GM10248 (cell line): ENCODE measurements around the gene OR2T4.

Experiments used
- CTCF ChIA-PET: fragments of 300-600 bp; sonication (Branson Sonifier 250); formaldehyde crosslinking; extraction: SDS; loops from one replicate; lab custom pipeline; 2021; ENCODE audit warnings: antibody characterized with exemption; lab: Yijun Ruan, JAX
- POLR2A ChIA-PET: fragments of 350-650 bp; sonication (Branson Sonifier 250); formaldehyde crosslinking; extraction: SDS; loops from one replicate; lab custom pipeline; 2020; ENCODE audit warnings: antibody characterized with exemption; lab: Yijun Ruan, JAX
- DNase-seq: peaks from one replicate; pipeline ENCODE4 v3.0.0; 2012; ENCODE audit errors: extremely low spot score
- CTCF ChIP-seq: IDR thresholded peaks from 2 replicates; pipeline ENCODE4 v1.5.1; 2012; ENCODE audit warnings: mild to moderate bottlenecking, low read depth; ENCODE audit errors: extremely low read depth, missing control alignments, control extremely low read depth

OR2T4 gene

GRCh38 chr1:248366609-248367008 is 5.1 kb downstream of the OR2T4 start:
- no peak for DNase-seq
- TF ChIP-seq CTCF, result no peak
- ChIA-PET CTCF (interaction anchor here (1.5 kb wide), 1 partner anchor 87 kb away, joined by 3 read pairs; no protein-coding TSS in a partner anchor), POLR2A (no interaction called here)

- no peak for TF ChIP-seq CTCF
- CTCF ChIA-PET, result no interaction called here
- no peak for DNase-seq
- POLR2A ChIA-PET, result no interaction called here
Observed at GRCh38 chr1:248372394-248372793, 10.9 kb downstream of the OR2T4 start.

DNA sequence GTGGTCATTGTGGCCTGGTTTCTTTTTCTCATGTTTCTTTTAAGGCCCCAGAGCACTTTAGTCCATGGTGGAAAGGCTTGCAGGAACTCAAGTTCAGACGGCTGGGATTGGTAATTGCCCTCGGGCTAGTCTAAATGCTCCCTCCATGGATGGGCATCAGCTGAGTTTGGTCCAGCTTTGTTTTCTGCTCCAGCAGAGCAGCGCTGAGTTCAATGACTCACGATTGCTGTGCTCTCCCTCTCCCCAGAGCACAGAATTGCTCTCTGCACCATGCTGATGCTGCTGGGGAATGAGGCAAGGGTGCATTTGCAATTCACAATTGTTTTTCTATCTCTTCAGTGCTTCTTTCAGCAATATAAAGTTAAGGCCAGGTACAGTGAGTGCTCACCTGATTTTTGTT is 12.3 kb downstream of the OR2T4 start:
- TF ChIP-seq CTCF, result no peak
- CTCF ChIA-PET, result no interaction called here
- DNase-seq, result no peak
- POLR2A ChIA-PET, result no interaction called here

DNA sequence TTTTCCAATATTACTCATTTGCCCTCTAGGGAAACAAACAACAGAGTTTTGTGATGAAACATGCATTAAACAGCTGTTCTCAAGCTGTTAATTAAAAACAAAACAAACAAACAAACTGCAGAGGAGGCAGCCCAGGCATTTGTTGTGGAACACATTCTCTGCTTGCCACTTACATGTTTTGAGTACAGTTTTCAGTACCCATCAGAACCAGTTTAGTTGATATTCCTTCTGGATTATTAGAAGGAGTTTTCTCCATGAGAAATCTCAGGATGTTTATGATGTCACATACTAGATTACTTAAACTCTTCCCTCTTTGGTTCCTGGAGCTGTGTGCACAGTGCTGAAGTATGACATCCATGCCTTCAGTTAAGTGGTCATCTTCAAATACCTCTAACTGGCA is 14.0 kb downstream of the OR2T4 start, which contains the start of gene OR2T6:
OR2T6 (plus strand) TSS at position 301 of the 400 bp plus-strand sequence. CDS start 11,863 bp downstream, outside the sequence.
- no peak for TF ChIP-seq CTCF
- no peak for DNase-seq
- POLR2A ChIA-PET, result no interaction called here
- CTCF ChIA-PET, result no interaction called here

DNA sequence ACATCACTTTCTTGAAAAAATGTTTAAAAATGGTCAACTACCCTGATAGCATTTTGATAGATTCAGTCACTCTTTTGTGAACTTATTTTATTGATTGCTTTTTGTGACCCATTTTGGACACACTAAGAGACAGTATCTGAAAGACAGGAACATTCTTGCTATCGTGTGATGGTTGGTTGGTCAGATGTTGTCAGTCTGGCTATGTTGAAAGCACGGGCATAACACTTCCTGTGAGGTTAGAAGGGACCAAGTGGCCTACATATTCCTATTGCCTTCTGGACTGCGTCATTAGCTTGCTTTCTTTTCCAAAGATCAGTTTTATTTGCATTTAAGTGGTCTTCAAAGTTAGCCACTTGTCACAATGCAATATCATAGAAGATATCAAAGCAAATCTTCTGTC is 15.5 kb downstream of the OR2T4 start:
- ChIA-PET POLR2A (no interaction called here), CTCF (interaction anchor here (0.8 kb wide), 1 partner anchor 28 kb away, joined by 3 read pairs; no protein-coding TSS in a partner anchor)
- DNase-seq, result no peak
- no peak for TF ChIP-seq CTCF

GRCh38 chr1:248380854-248381253 is 19.4 kb downstream of the OR2T4 start:
- no peak for TF ChIP-seq CTCF
- ChIA-PET CTCF (no interaction called here), POLR2A (no interaction called here)
- DNase-seq, result no peak
